WERI-Rb-1 (cell line): ENCODE results near the gene ENTREP3.
"Not testable (repeated sequence)": the region's sequence is repeated elsewhere in the genome, so short reads cannot be mapped to it uniquely, and the experiment has no call there.

Experiments
- DNase-seq: peaks from one replicate; pipeline ENCODE4 v3.0.0-alpha.2; 2020
- H3K27ac ChIP-seq: fragments of 250-450 bp; sonication (Bioruptor Pico); 2 replicates; pipeline ENCODE4 v1.5.1; 2020; ENCODE audit warnings: mild to moderate bottlenecking, moderate library complexity
- H3K27me3 ChIP-seq: fragments of 250-450 bp; sonication (Bioruptor Pico); 2 replicates; pipeline ENCODE4 v1.5.1; 2021; ENCODE audit warnings: mild to moderate bottlenecking, low read depth, moderate library complexity; ENCODE audit not compliant: insufficient read depth, severe bottlenecking
- H3K36me3 ChIP-seq: fragments of 250-450 bp; sonication (Bioruptor Pico); 2 replicates; pipeline ENCODE4 v1.5.1; 2020; ENCODE audit warnings: mild to moderate bottlenecking, moderate library complexity
- H3K4me3 ChIP-seq: 2 replicates; pipeline ENCODE4 v1.5.1; 2011; ENCODE audit warnings: low read depth, mild to moderate bottlenecking, control low read depth, low read length
- H3K9me3 ChIP-seq: fragments of 250-450 bp; sonication (Bioruptor Pico); 2 replicates; pipeline ENCODE4 v1.5.1; 2021; ENCODE audit warnings: mild to moderate bottlenecking, moderate library complexity; ENCODE audit not compliant: severe bottlenecking
- CTCF ChIP-seq: IDR thresholded peaks from 2 replicates; pipeline ENCODE4 v1.5.1; 2011; ENCODE audit warnings: low read depth, mild to moderate bottlenecking, control low read depth, inconsistent platforms, low read length

Gene ENTREP3

GRCh38 chr1:155293086-155293749 is 37.9 kb upstream of the ENTREP3 start:
- no peak for TF ChIP-seq CTCF
- Histone ChIP-seq H3K36me3 (peaks cover 19% of the 10 kb centered on the region), H3K27me3 (no peaks in the 10 kb centered on the region), H3K27ac (no peak overlapping the region), H3K9me3 (peaks cover 2% of the 10 kb centered on the region), H3K4me3 (no peak overlapping the region)
- DNase-seq = no peak

DNA sequence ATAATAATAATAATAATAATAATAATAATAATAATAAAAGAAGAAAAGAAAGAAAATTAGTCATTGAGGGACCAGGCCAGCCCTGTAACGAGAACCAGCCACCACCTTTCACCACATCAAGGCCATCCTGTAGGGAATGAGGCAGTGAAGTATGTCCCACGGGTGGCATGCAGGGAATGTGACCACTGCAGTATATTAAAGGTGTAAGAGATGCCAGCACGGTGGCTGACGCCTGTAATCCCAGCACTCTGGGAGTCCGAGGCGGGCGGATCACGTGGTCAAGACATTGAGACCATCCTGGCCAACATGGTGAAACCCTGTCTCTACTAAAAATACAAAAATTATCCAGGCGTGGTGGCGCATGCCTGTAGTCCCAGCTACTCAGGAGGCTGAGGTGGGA is 35.7 kb upstream of the ENTREP3 start:
- H3K27me3 ChIP-seq, H3K9me3 ChIP-seq, H3K27ac ChIP-seq, DNase-seq, H3K4me3 ChIP-seq: not testable (repeated sequence)
- H3K36me3 ChIP-seq = peaks cover 39% of the 10 kb centered on the region

GRCh38 chr1:155287987-155288543 is 32.8 kb upstream of the ENTREP3 start:
- TF ChIP-seq CTCF = no peak

GRCh38 chr1:155286544-155286943 is 31.3 kb upstream of the ENTREP3 start:
- no peak for TF ChIP-seq CTCF
- no peak for DNase-seq
- H3K27ac ChIP-seq = no peak overlapping the region

More at GRCh38 chr1:155287987-155288543, 32.8 kb upstream of the ENTREP3 start:
- no peak for DNase-seq
- Histone ChIP-seq H3K36me3 (peaks cover 69% of the 10 kb centered on the region), H3K4me3 (no peak overlapping the region), H3K27me3 (no peaks in the 10 kb centered on the region), H3K9me3 (no peaks in the 10 kb centered on the region), H3K27ac (no peak overlapping the region)

GRCh38 chr1:155285631-155286044 is 30.4 kb upstream of the ENTREP3 start:
- H3K36me3 ChIP-seq = peaks cover 87% of the 10 kb centered on the region
- no peak for DNase-seq
- no peaks in the 10 kb centered on the region for H3K9me3 ChIP-seq
- H3K27ac ChIP-seq = 0 out of 2 replicates have a peak overlapping the region, but pooled peaks have one; percentile 20
- no peaks in the 10 kb centered on the region for H3K27me3 ChIP-seq
- no peak for TF ChIP-seq CTCF
- no peak overlapping the region for H3K4me3 ChIP-seq

More at GRCh38 chr1:155286544-155286943, 31.3 kb upstream of the ENTREP3 start:
- no peaks in the 10 kb centered on the region for H3K9me3 ChIP-seq
- H3K27me3 ChIP-seq = no peaks in the 10 kb centered on the region
- H3K4me3 ChIP-seq = no peak overlapping the region
- peaks cover 81% of the 10 kb centered on the region for H3K36me3 ChIP-seq

DNA sequence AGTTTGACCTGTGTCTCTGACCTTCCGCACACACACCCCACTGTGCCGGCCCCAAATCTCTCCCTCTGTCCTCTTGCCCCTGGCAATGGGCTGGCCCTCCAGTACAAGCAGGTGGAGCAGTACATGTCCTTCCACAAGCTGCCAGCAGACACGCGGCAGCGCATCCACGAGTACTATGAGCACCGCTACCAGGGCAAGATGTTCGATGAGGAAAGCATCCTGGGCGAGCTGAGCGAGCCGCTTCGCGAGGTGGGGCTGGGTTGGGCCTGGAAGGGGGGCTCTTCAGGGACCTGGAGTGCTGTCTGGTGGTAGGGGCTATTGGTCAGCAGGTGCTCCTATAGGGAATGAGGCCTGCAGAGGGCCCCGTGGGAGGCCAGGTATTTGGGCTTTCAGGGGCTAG is 29.8 kb upstream of the ENTREP3 start:
- no peak for TF ChIP-seq CTCF
- Histone ChIP-seq H3K27me3 (no peaks in the 10 kb centered on the region), H3K4me3 (no peak overlapping the region), H3K36me3 (peaks cover 87% of the 10 kb centered on the region), H3K27ac (no peak overlapping the region), H3K9me3 (no peaks in the 10 kb centered on the region)
- DNase-seq = no peak
